GM19035 (cell line): Measurements from ENCODE around the gene PRKCA.
"Not testable (repeated sequence)": the region's sequence is repeated elsewhere in the genome, so short reads cannot be mapped to it uniquely, and the experiment has no call there.

Experiments
- ATAC-seq: cut with Tn5 transposase; IDR thresholded peaks from one replicate; pipeline ENCODE4 v1.9.1; 2021; ENCODE audit not compliant: unreplicated experiment

The PRKCA gene

DNA sequence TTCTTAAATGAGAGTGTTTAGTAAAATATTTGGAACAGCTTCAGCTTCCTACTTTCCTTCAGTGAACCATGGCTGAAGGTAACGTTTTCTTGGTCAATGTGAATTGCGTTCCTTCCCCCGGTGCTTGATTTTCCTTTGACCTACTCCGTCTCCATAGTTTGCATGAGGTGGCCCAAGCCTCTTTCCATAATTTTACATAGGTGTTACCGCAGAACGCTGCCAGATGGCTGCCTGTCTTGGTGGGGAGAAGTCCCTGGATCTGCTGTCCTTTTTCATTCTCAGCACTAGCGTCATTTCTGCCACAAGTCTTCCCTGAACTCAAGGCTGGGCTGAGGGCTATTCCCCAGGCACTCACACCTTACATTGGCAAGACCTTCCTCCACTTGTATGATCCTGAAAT is 178.4 kb downstream of the PRKCA start:
- no peak for ATAC-seq

DNA sequence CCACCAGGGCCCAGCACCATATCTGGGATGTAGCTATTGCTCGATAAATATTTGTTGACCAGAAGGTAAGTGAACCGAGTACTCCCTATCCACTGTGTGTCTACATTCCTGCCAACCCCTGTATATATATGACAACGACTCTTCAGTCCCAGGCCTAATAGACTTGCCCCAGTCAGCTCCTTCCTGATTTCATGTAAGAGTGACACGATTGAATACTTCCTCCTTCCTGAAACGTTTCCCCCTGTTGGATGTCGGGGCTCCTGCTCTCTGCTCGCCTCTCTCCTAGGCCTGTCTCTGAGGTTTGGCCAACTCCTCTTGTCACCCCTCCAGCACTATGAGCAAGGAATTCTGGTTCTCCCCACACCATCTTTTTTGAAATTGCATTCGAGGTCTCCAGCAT is 178.9 kb downstream of the PRKCA start:
- no peak for ATAC-seq

DNA sequence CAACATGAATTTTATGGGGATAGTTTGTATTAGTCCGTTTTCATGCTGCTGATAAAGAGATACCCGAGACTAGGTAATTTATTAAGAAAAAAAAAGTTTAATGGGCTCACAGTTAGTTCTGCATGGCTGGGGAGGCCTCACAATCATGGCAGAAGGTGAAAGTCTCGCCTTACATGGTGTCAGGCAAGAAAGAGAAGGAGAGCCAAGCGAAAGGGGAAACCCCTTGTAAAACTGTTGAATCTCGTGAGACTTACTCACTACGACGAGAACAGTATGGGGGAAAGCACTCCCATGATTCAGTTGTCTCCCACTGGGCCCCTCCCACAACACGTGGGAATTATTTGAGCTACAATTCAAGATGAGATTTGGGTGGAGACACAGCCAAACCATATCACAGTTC is 181.5 kb downstream of the PRKCA start:
- no peak for ATAC-seq

DNA sequence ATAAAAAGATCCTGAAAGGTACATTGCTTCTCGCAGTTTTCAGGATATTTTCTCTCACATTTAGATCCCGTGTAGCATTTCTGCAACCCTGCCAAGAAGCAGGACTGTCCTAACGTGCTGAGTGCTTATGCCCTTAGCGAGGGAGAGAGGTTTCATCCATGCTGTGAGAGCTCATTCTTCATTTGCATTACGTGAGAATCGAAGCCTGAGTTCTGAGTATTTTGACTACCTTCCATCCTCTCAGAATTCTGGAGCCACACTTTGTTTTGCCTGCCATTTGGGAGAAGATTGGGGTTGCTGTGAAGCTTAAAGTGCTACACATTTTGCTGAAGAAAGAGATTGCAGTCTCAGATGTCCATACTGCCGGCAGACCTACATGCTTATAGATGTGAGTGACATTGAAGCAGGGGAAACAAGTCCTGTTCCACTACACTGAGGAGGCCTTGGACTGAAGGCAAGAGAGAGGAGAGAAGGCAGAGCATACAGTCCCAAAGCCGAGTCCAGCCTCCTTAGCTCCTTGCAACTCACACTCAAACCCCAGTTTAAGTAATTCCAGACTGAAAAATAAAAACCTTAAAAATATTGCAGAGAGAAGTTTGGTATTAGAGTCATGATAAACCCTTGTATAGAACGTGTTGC is 183.0 kb downstream of the PRKCA start:
- no peak for ATAC-seq

DNA sequence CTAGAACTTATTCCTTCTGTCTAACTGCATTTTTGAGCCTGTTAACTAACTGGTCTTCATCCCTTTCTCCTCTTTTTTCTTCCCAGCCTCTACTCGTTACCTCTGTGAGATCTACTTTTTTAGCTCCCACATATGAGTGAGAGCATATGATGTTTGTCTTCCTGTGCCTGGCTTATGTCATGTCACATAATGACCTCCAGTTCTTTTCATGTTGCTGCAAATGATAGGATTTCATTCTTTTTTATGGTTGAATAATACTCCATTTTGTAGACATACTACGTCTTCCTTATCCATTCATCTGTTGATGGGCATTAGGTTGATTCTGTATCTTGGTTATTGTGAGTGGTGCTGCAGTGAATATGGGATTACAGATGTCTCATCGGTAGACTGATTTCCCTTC is 184.7 kb downstream of the PRKCA start:
- ATAC-seq, result no peak

DNA sequence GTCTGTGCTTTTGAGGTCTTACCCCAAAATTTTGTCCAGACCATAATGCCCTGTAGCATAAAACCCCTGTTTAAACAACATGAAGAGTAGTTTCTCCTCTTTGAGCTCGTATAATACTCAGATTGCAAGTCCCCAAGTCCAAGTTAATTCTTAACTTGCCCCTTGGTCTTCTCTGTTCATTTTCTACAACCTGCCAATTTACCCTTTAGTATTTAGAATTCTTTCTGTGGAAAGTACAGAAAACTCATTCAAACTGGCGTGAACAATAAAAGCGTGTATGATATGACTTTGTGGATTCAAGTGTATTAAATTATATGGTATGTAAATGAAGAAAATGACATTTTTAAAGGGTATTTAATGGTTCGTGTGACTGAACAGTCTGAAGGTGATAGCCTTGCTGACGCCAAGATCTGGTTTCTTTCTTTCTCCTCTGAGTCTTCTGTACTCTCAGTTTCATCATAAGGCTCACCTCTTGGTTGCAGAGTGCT is 185.6 kb downstream of the PRKCA start:
- ATAC-seq, result no peak

DNA sequence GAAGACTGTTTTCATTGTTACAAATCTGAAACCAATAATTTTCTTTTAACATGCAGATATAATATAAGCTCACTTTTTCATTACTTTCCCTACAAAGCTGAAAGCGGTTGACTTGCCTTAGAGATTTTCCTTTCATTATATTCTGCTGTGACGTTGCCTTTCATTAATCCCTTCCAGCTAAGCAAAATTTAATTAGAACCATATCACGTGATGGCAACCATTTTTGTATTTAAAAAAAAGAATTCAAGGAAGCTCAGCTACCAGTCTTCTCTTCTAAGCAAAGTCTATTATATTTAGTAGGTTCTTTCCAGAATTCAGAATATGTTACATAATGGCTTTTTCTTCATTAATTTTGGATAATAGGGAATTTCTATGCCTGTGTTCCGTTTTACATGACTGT is 186.5 kb downstream of the PRKCA start:
- ATAC-seq, result no peak

DNA sequence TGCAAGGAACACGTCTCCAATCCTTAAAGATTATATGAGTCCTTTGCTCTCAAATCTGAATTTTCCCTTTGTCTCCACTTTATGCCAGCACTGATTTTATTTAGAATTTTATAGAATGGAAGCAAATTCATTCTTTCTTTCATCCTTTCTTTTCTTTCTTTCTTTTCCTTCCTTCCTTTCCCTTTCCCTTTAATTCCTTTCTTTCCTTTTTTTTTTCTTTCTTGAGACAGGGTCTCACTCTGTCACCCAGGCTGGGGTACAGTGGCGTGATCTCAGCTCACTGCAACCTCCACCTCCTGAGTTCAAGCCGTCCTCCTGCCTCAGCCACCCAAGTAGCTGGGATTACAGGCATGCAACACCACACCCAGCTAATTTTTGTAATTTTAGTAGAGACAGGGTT is 187.2 kb downstream of the PRKCA start:
- ATAC-seq, result not testable (repeated sequence)

DNA sequence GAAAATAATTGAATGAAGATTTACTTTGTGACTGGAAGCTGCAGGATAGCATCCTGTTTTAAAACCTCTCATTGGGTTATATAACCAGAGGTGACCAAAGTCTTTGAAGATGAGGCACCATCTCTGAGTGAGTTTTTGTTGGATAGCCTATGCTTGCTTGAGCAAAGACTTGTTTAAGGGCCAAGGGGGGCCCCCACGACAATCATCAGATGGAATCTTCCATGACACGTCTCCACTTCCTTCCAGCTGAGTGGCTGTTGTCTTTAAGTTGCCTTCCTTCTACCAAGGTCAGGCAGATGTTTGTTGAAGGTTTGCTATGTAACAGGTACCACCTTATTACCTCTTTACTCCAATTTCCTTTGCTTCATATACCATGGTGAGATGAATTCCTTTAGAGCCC is 188.8 kb downstream of the PRKCA start:
- no peak for ATAC-seq

DNA sequence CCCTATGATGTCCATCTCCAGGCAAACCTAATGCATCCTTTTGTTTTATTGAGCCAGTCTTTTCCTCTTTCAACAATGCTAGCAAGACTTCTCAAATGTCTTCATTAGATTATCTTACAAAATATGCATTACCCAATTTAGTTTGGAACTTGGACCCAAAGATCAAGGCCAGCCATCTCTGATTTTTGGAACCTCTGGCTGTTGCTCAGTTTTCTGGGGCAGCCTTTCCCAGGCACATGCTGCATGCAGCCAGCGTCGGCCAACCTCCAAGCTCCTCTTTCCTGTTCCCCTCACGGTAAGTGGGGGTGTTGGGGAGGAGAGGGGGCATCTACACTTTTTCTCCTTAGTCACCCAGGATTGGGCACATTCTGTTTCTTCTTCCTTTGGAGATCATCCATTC is 189.3 kb downstream of the PRKCA start:
- no peak for ATAC-seq

DNA sequence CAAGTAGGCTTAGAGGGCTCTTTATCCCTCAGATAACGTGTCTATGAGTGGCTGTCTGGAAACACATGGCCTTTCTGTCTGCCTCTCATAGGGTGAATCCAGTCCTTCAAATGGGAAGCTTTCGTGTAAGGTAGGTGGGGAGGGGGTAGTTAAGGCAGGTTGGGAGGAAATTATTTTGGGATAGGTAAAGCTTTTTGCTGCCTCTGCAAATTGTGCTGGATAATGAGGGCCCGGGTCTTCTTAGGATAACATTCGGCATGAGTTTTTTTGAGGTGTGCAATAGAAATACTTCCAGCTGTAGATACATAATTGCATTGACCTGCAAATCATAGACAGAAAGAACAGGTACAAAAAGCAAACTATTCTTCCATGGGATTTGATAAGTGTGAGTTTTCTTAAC is 189.7 kb downstream of the PRKCA start:
- no peak for ATAC-seq

DNA sequence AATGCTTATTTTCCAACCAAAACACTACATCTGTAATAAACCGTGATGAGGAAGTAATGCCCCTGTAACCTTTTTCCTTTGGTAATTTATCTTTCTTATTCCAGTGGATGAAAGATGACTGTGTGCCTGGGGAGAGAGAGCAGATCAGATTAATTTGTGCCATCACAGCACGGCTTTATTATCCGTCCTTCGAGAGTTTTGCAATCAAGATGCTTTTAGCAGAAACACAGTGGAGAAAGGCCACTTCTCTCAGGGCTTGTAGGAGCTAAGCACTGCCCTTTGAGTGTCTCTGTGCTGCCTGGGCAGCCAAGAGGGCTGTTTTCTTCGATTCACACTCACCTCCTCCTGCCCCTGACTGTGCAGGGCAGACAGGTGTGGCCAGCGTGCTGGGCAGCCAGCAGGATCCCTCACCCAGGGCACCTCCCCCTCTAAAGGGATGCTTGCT is 190.2 kb downstream of the PRKCA start:
- no peak for ATAC-seq

DNA sequence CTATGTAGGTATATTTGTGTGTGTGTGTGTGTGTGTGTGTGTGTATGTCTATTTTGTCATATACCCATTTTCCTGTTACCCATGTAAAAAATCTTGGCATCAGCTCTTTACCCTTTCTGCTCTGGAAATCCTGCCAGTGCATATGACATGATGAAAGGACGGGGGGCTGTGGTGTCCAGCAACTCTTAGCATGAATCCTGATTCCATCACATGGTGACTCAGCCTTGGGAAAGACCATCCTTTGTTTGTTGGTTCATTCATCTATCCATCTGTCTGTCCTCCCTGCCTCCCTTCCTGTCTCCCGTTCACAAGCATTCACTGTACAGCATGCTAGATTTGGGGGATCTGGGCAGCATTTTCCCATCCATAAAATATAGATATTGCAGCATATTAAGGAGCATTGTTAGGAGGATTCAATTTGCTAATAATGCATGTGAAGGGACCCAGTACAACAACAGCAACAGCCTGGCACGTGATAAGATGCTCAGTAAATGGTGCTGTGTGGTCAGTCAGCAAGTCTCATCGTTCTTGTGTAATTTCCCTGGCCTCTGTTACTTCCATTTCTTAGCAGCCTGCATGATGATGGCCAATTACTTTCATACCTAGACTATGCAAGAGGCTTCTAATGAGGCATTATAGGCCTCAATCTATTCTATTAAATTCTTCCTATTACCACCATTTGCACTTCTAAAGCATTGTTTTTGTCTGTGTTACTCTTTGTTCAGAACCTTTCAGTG is 191.0 kb downstream of the PRKCA start:
- ATAC-seq, result no peak

DNA sequence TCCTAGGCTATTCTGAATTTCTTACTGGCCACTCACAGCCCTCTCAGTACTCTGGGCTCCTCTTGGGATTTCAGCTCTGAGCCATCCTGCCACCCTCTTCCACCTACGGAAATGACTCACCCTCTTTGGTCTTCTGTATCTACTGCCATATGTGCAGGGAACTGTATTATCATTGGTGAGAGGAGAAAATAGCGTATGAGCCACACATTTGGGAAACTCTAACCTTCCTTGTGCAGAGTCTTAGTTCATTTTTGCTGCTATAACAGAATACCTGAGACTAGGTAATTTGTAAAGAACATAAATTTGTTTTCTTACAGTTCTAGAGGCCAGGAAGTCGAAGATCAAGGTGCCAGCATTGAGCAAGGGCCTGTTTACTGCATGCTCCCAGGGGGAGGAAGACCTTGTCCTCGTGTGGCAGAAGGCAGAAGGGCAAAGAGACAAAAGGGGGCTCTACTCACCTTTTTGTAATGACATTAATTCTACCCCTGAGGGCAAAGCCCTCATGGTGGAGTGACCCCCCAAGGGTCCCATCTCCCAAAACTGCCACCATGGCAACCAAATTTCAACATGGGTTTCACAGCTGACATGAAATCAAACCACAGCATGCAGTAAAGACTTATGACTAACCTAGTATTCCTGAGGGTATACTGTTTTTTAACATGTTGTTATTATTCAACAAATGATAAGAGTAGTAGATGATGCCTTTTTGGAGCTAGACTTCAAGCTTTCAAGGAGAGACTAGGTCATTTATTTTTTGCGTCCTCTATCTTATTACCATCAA is 191.8 kb downstream of the PRKCA start:
- ATAC-seq, result no peak

DNA sequence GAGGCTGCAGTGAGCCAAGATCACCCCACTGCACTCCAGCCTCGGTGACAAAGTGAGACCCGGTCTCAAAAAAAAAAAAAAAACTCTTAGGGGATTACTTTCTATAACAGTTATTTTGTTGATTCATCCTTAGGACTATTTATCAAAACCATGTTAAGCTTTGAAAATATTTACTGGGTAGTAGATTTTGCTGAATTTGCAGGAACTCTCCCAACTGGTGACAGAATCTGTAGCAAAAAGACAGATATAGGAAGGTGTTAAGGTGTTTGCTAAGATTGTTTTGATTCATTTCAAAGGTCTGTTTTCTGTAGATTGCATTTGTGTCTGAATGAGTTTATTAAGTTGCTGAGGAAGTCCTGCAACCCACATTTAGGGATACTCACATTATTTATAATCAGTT is 192.6 kb downstream of the PRKCA start:
- ATAC-seq, result no peak

DNA sequence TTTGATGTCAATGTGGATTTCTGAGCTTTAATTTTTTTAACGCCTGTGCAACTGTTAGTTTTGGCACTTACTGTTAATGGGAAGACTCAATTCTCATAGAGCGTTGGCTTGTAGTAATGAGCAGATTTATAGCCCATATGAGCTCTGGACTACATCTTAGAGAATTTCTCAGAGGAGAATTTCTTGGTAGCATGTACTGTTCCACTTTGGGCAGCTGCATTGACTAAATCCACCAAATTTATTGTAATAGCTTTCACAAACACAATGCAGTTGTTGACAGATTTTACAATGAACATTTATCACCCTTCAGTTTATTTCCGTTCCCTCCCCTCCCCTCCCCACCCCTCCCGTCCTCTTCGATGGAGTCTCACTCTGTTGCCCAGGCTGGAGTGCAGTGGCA is 193.9 kb downstream of the PRKCA start:
- no peak for ATAC-seq

DNA sequence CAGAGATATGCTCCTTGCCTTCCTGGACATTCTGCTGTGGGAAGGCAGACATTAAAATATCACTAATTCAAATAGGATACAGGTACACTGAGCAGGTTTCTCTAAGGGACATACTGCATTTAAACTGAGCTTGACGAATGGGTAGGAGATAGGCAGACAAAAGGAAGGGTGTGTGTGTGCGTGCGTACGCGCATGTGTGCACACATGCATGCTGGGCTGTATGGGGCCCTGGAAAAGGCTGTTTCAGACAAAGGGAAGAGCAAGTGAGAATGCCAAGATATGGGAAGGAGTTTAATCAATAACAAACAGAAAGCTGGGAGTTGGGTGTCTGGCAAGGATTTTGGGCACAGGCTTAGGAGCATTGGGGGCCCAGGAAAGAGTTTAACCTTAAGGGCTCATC is 196.2 kb downstream of the PRKCA start:
- no peak for ATAC-seq

DNA sequence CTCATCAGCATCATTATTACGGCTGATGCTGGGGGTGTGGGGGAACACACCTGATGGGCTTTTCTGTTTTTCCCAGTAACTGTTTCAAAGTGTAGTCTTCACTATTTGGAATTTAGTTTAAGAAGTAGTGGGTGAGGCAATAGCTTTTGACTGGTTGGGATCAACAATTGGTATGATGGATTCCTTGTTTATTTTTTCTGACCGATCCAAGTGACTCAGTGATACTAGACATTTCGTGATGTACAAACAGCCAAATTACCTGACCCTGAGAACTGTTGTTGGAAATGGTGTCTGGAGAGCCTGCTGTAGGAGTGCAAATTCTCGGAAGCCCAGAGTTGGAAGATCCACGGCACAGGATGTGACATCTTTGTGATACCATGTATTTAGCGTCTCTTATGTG is 204.2 kb downstream of the PRKCA start:
- ATAC-seq, result no peak

DNA sequence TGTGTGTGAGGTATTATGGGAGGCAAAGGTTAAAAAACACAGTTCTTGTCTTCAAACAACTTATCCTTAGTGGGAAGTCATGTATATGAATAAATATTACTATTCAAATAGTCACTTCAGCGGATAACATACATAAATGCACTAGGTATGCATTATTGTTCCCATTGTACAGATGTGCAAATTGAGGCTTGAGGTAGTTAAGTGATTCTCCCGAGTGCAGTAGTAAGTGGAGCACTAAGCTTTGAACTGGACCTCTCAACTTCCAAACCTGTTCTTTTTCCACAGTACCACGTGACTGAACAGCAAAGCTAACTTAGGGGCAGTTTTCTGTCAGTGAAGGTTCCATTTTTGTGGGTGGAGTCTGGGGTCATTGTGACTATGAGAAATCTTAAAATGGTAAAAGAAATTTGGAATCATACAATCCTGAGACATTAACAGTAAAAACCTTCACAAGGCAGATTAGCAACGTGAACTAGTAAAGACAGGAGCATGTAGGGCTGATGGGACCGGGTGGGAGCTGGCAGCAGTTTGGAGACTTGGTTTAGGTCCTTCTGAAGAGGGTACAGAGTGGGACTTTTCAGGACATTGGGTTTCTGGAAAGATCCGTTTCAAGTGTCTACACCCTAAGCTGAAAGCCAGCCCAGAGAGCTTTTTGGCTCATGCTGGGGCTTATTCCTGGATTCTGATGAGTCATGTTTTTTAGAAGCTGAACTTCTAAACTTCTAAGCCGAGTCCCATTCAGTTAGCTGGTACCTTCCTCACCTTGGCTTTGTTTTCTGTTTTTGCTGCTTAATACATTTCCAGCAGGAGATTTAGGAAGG is 204.9 kb downstream of the PRKCA start:
- ATAC-seq, result no peak

DNA sequence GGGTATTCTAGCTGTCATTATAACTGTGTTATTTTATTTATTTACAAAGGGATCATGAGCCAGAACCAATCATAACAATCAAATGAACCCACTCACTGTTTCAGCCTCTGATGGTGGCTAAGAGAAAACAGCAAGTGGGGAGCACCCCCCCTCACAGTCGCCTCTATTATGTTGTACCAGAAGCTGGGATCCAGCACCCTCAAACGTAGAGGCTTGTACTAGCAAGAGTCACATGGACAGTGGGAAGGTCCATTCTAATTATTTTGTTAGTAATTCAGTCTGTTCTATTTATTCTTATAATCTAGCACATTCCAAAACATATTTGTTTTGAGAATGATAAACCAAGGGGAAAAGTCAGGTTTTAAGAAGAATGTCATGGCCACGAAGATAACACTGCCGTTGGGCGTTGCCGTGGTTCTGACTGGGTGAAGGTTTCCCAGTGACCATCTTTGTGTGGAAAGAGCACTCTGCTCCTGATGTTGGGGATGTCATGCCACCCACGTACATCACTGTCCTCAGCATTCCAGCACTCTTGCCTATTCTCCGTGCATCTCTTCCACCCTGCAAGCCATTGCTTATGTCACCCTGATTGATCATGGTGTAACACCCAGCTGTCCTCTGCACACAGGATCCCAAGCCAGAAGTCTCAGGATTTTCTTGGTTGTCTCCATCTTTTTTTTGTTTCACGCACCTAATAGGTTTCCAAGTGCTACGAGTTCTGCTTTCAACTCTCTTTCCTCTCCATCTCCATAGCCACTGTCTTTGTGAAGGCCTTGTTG is 205.8 kb downstream of the PRKCA start:
- no peak for ATAC-seq
